IMR-90 (cell line): ENCODE measurements around the gene ARPC5L. TPM values are rescaled to one million over a fixed set of nuclear protein-coding genes. Genes with fewer than 3 reads are reported as not detected.

Source experiments
- ATAC-seq: fragments of 200-7000 bp; cut with Tn5 transposase; 2 replicates; pipeline ENCODE4 v1.9.1; 2020; ENCODE audit warnings: low read depth, mild to moderate bottlenecking, moderate library complexity
- BruUV-seq: library from RNA; stranded (reverse); fragments of 400-500 nt; replicated peaks from 2 replicates; lab custom pipeline; 2021; lab: Mats Ljungman, UMichigan
- CTCF ChIA-PET: fragments of 300-600 bp; formaldehyde crosslinking; extraction: SDS; loops from one replicate; lab custom pipeline; 2021; ENCODE audit warnings: antibody characterized with exemption; lab: Yijun Ruan, JAX
- POLR2A ChIA-PET: fragments of 300-600 bp; sonication (Branson Sonifier 250); formaldehyde crosslinking; loops from one replicate; lab custom pipeline; 2022; ENCODE audit warnings: antibody characterized with exemption; ENCODE audit not compliant: unreplicated experiment; lab: Charles Lee
- DNase-seq: peaks from one replicate; pipeline ENCODE4 v3.0.0; 2013
- H2AFZ ChIP-seq: replicated peaks from 2 replicates; pipeline ENCODE3; 2013; ENCODE audit warnings: low read length, mild to moderate bottlenecking; ENCODE audit not compliant: poor library complexity
- H2AK5ac ChIP-seq: 2 replicates; pipeline ENCODE4 v1.6.1; 2013; ENCODE audit warnings: low read depth, low read length, inconsistent platforms
- H2AK9ac ChIP-seq: replicated peaks from 2 replicates; pipeline ENCODE3; 2013; ENCODE audit warnings: mild to moderate bottlenecking, low read depth, low read length, moderate library complexity; ENCODE audit not compliant: poor library complexity
- H2BK120ac ChIP-seq: 2 replicates; pipeline ENCODE4 v1.6.1; 2013; ENCODE audit warnings: low read depth, low read length, inconsistent platforms
- H2BK15ac ChIP-seq: 3 replicates; pipeline ENCODE4 v1.6.1; 2013; ENCODE audit warnings: low read depth, low read length, inconsistent platforms
- H2BK20ac ChIP-seq: 2 replicates; pipeline ENCODE4 v1.6.1; 2013; ENCODE audit warnings: low read depth, mild to moderate bottlenecking, inconsistent platforms, low read length, moderate library complexity
- H2BK5ac ChIP-seq: 2 replicates; pipeline ENCODE4 v1.6.1; 2013; ENCODE audit warnings: mild to moderate bottlenecking, low read depth, low read length, inconsistent platforms; ENCODE audit not compliant: poor library complexity, severe bottlenecking
- H3K14ac ChIP-seq: replicated peaks from 2 replicates; pipeline ENCODE4 v1.6.1; 2013; ENCODE audit warnings: low read depth, low read length, inconsistent platforms
- H3K18ac ChIP-seq: 2 replicates; pipeline ENCODE4 v1.6.1; 2013; ENCODE audit warnings: low read depth, low read length, control low read depth
- H3K23ac ChIP-seq: 2 replicates; pipeline ENCODE4 v1.6.1; 2013; ENCODE audit warnings: low read depth, low read length, inconsistent platforms
- H3K27ac ChIP-seq: 2 replicates; pipeline ENCODE4 v1.5.1; 2013; ENCODE audit warnings: mild to moderate bottlenecking, control low read depth, low read length; ENCODE audit not compliant: insufficient read depth
- H3K27me3 ChIP-seq: 2 replicates; pipeline ENCODE4 v1.6.1; 2013; ENCODE audit warnings: low read length; ENCODE audit not compliant: control insufficient read depth, insufficient read depth
- H3K36me3 ChIP-seq: 2 replicates; pipeline ENCODE4 v1.6.1; 2013; ENCODE audit warnings: low read length, mixed read lengths; ENCODE audit not compliant: control insufficient read depth, insufficient read depth
- H3K4ac ChIP-seq: 2 replicates; pipeline ENCODE4 v1.6.1; 2013; ENCODE audit warnings: low read depth, low read length, inconsistent platforms
- H3K4me1 ChIP-seq: 2 replicates; pipeline ENCODE4 v1.6.1; 2013; ENCODE audit warnings: low read length, mixed read lengths; ENCODE audit not compliant: control insufficient read depth, insufficient read depth
- H3K4me2 ChIP-seq: 2 replicates; pipeline ENCODE4 v1.6.1; 2013; ENCODE audit warnings: low read depth, mild to moderate bottlenecking, control low read depth, low read length, moderate library complexity
- H3K4me3 ChIP-seq: 2 replicates; pipeline ENCODE4 v1.5.1; 2013; ENCODE audit warnings: low read depth, mild to moderate bottlenecking, control low read depth, low read length, moderate library complexity; ENCODE audit not compliant: insufficient read depth
- H3K56ac ChIP-seq: 2 replicates; pipeline ENCODE4 v1.6.1; 2013; ENCODE audit warnings: low read length, inconsistent platforms; ENCODE audit not compliant: insufficient read depth; ENCODE audit errors: extremely low read depth
- H3K79me1 ChIP-seq, 2 experiments: 2 replicates each; pipeline ENCODE4 v1.6.1; 2013; ENCODE audit warnings: low read length in 2 of 2, inconsistent platforms in 1 of 2, low read depth in 1 of 2
- H3K9ac ChIP-seq: 2 replicates; pipeline ENCODE4 v1.6.1; 2013; ENCODE audit warnings: low read depth, low read length, control low read depth
- H3K9me1 ChIP-seq: 2 replicates; pipeline ENCODE4 v1.6.1; 2013; ENCODE audit warnings: low read length, inconsistent platforms; ENCODE audit not compliant: insufficient read depth
- H3K9me3 ChIP-seq: 2 replicates; pipeline ENCODE4 v1.6.1; 2013; ENCODE audit warnings: low read length; ENCODE audit not compliant: control insufficient read depth, insufficient read depth
- H4K20me1 ChIP-seq: 2 replicates; pipeline ENCODE4 v1.6.1; 2013; ENCODE audit warnings: low read length, inconsistent platforms; ENCODE audit not compliant: insufficient read depth
- H4K5ac ChIP-seq: 2 replicates; pipeline ENCODE4 v1.6.1; 2013; ENCODE audit warnings: mild to moderate bottlenecking, low read depth, low read length, control low read depth
- H4K8ac ChIP-seq, 2 experiments: 2 replicates each; pipeline ENCODE4 v1.6.1; 2013; ENCODE audit warnings: low read depth in 2 of 2, low read length in 2 of 2, control low read depth in 1 of 2, inconsistent platforms in 1 of 2
- H4K91ac ChIP-seq: 2 replicates; pipeline ENCODE4 v1.6.1; 2013; ENCODE audit warnings: low read depth, low read length, inconsistent platforms; ENCODE audit not compliant: insufficient read depth
- BHLHE40 ChIP-seq: fragments of 150-350 bp; IDR thresholded peaks from 2 replicates; pipeline ENCODE4 v1.6.1; 2016; ENCODE audit warnings: mild to moderate bottlenecking, low read depth, low read length
- CEBPB ChIP-seq: IDR thresholded peaks from 2 replicates; pipeline ENCODE4 v1.6.1; 2012; ENCODE audit warnings: low read depth, low read length, improper control_type of control experiment
- CHD1 ChIP-seq: IDR thresholded peaks from 2 replicates; pipeline ENCODE4 v1.6.1; 2012; ENCODE audit warnings: low read depth, low read length, improper control_type of control experiment
- FOS ChIP-seq: fragments of 150-350 bp; IDR thresholded peaks from 2 replicates; pipeline ENCODE4 v1.6.1; 2016; ENCODE audit warnings: low read depth, low read length
- MAFK ChIP-seq: IDR thresholded peaks from 2 replicates; pipeline ENCODE4 v1.6.1; 2012; ENCODE audit warnings: low read depth, low read length, improper control_type of control experiment
- MAZ ChIP-seq: IDR thresholded peaks from 2 replicates; pipeline ENCODE4 v1.6.1; 2012; ENCODE audit warnings: low read depth, mild to moderate bottlenecking, low read length, improper control_type of control experiment, moderate library complexity, borderline replicate concordance
- MXI1 ChIP-seq: IDR thresholded peaks from 2 replicates; pipeline ENCODE4 v1.6.1; 2012; ENCODE audit warnings: low read depth, mild to moderate bottlenecking, low read length, moderate library complexity, borderline replicate concordance
- NFE2L2 ChIP-seq: fragments of 150-350 bp; IDR thresholded peaks from 2 replicates; pipeline ENCODE4 v1.6.1; 2016; ENCODE audit warnings: low read depth, mild to moderate bottlenecking, low read length
- POLR2A ChIP-seq: IDR thresholded peaks from 2 replicates; pipeline ENCODE4 v1.6.1; 2012; ENCODE audit warnings: mild to moderate bottlenecking, low read depth, low read length
- RAD21 ChIP-seq: IDR thresholded peaks from 2 replicates; pipeline ENCODE4 v1.6.1; 2012; ENCODE audit warnings: low read length, improper control_type of control experiment
- RCOR1 ChIP-seq: IDR thresholded peaks from 2 replicates; pipeline ENCODE4 v1.6.1; 2012; ENCODE audit warnings: mild to moderate bottlenecking, low read length, improper control_type of control experiment; ENCODE audit not compliant: insufficient replicate concordance
- RFX5 ChIP-seq: IDR thresholded peaks from 2 replicates; pipeline ENCODE4 v1.8.0; 2012; ENCODE audit warnings: low read depth, mild to moderate bottlenecking, low read length, moderate library complexity
- SMC3 ChIP-seq: fragments of 150-350 bp; IDR thresholded peaks from 2 replicates; pipeline ENCODE4 v1.6.1; 2016; ENCODE audit warnings: low read depth, mild to moderate bottlenecking, antibody characterized with exemption, low read length, moderate library complexity
- WGBS, 2 experiments: methylation state at CpG; one replicate each; pipeline versions ENCODE4 v1.1.5 to v1.1.7; 2013; ENCODE audit warnings: missing lambda C conversion rate in 2 of 2; ENCODE audit not compliant: insufficient read length in 1 of 2; ENCODE audit errors: extremely low coverage in 2 of 2; 5-methylcytosine and 5-hydroxymethylcytosine counted together
- dilution Hi-C: fragments of 300-500 bp; cut with HindIII; formaldehyde crosslinking; loops from one replicate; pipeline ENCODE4 v1.14.3; 2018; ENCODE audit warnings: low sequenced_read_pairs; ENCODE audit not compliant: unreplicated experiment
- in situ Hi-C: fragments of 300-500 bp; cut with MboI; formaldehyde crosslinking; loops from 3 replicates; pipeline ENCODE4 v1.14.3; 2019; ENCODE audit warnings: low sequenced_read_pairs, inconsistent platforms, mixed read lengths
- intact Hi-C: fragments of 100-400 bp; cut with micrococcal nuclease; formaldehyde crosslinking; loops from 2 replicates; pipeline ENCODE4 v1.10.0; 2022
- polyA plus RNA-seq, 3 experiments: library from polyadenylated mRNA; depleted of rRNA; stranded (reverse); fragments of >200 nt; gene quantifications; 2 replicates each; pipeline ENCODE4 v1.2.3, GENCODE V29; 2012; ENCODE audit warnings: low replicate concordance in 1 of 3
- total RNA-seq: library from RNA; depleted of rRNA; stranded (reverse); fragments of >200 nt; gene quantifications from 2 replicates; pipeline ENCODE4 v1.2.3, GENCODE V29; 2012
- TF ChIP-seq, protein P1 (sequence below): fragments of 150-350 bp; IDR thresholded peaks from 2 replicates; pipeline ENCODE4 v1.6.1; 2017; ENCODE audit warnings: mild to moderate bottlenecking, antibody characterized with exemption, low read length, low read depth
- TF ChIP-seq, protein P2 (sequence below): fragments of 150-350 bp; IDR thresholded peaks from 2 replicates; pipeline ENCODE4 v1.6.1; 2016; ENCODE audit warnings: low read depth, mild to moderate bottlenecking, low read length, moderate library complexity, borderline replicate concordance
- TF ChIP-seq, protein P3 (sequence below): conservative IDR thresholded peaks from 2 replicates; pipeline ENCODE4 v1.5.1; 2012; ENCODE audit warnings: mild to moderate bottlenecking, low read depth, low read length, improper control_type of control experiment

Gene ARPC5L
- total and polyA plus RNA-seq, 2 of the 4 experiments (the other 2 are of a cell fraction), result 11.1 to 53.8 TPM

DNA sequence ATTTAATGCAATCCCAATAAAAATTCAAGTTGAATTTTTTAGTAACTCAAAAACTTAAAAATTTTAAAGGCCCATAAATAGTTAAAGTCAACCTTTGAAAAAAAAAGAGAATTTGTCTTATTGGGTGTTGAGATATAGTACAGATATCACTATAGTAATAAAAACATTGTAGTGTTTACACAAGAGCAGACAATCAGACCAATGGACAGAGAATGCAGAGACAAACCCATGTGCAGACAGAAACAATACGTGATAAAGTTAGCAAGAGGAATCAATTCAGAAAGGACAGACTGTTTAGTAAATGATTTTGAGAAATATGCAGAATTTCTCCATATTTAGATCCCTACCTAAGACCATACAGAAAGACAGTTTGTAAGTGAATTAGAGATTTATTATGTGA, 45.0 kb downstream of the ARPC5L start:
- ATAC-seq, result no peak
- H3K9me3 ChIP-seq, result no peaks in the 10 kb centered on the region
- no peak overlapping the region for H4K91ac ChIP-seq
- peaks cover 24% of the 10 kb centered on the region for H3K36me3 ChIP-seq
- no peak overlapping the region for H3K9ac ChIP-seq
- ChIA-PET POLR2A (no interaction called here), CTCF (no interaction called here)
- no peak overlapping the region for H3K4ac ChIP-seq
- H3K4me2 ChIP-seq, result no peak overlapping the region
- H3K14ac ChIP-seq, result no peak overlapping the region
- WGBS, 2 experiments, result no CpG with 5 or more reads among the region's 1 CpG
- no peak overlapping the region for H2AK9ac ChIP-seq
- H3K56ac ChIP-seq, result no peak overlapping the region
- BruUV-seq, result no TSS peak
- no peak overlapping the region for H4K5ac ChIP-seq
- 0 out of 4 replicates have a peak, but pooled peaks cover 0 to 3% of the 10 kb centered on the region in 2 experiments for H3K79me1 ChIP-seq
- H2BK15ac ChIP-seq, result no peak overlapping the region
- H2AFZ ChIP-seq, result no peak overlapping the region
- no peak overlapping the region for H2BK5ac ChIP-seq
- no peak overlapping the region for H2BK20ac ChIP-seq
- intact Hi-C loops, result no loop called here
- 0 out of 2 replicates have a peak, but pooled peaks cover 6% of the 10 kb centered on the region for H3K9me1 ChIP-seq
- TF ChIP-seq RCOR1, result no peak
- TF ChIP-seq MXI1, result no peak
- no peak for TF ChIP-seq MAFK
- no peak for TF ChIP-seq CEBPB
- no peak for TF ChIP-seq FOS
- TF ChIP-seq NFE2L2, result no peak
- TF ChIP-seq POLR2A, result no peak
- TF ChIP-seq, protein P1, sequence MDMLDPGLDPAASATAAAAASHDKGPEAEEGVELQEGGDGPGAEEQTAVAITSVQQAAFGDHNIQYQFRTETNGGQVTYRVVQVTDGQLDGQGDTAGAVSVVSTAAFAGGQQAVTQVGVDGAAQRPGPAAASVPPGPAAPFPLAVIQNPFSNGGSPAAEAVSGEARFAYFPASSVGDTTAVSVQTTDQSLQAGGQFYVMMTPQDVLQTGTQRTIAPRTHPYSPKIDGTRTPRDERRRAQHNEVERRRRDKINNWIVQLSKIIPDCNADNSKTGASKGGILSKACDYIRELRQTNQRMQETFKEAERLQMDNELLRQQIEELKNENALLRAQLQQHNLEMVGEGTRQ, result no peak
- TF ChIP-seq RAD21, result no peak
- TF ChIP-seq MAZ, result no peak
- TF ChIP-seq RFX5, result no peak
- TF ChIP-seq, protein P2, sequence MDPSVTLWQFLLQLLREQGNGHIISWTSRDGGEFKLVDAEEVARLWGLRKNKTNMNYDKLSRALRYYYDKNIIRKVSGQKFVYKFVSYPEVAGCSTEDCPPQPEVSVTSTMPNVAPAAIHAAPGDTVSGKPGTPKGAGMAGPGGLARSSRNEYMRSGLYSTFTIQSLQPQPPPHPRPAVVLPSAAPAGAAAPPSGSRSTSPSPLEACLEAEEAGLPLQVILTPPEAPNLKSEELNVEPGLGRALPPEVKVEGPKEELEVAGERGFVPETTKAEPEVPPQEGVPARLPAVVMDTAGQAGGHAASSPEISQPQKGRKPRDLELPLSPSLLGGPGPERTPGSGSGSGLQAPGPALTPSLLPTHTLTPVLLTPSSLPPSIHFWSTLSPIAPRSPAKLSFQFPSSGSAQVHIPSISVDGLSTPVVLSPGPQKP, result no peak
- TF ChIP-seq, protein P3, sequence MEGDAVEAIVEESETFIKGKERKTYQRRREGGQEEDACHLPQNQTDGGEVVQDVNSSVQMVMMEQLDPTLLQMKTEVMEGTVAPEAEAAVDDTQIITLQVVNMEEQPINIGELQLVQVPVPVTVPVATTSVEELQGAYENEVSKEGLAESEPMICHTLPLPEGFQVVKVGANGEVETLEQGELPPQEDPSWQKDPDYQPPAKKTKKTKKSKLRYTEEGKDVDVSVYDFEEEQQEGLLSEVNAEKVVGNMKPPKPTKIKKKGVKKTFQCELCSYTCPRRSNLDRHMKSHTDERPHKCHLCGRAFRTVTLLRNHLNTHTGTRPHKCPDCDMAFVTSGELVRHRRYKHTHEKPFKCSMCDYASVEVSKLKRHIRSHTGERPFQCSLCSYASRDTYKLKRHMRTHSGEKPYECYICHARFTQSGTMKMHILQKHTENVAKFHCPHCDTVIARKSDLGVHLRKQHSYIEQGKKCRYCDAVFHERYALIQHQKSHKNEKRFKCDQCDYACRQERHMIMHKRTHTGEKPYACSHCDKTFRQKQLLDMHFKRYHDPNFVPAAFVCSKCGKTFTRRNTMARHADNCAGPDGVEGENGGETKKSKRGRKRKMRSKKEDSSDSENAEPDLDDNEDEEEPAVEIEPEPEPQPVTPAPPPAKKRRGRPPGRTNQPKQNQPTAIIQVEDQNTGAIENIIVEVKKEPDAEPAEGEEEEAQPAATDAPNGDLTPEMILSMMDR, result no peak
- TF ChIP-seq SMC3, result no peak
- TF ChIP-seq CHD1, result no peak
- no peak for TF ChIP-seq BHLHE40
- no peak overlapping the region for H3K27ac ChIP-seq
- H2BK120ac ChIP-seq, result no peak overlapping the region
- no peak overlapping the region for H3K23ac ChIP-seq
- no peak overlapping the region for H3K18ac ChIP-seq
- in situ Hi-C loops, result loop anchor here (25.0 kb wide), 1 partner anchor 455 kb away; no protein-coding TSS in a partner anchor
- H3K27me3 ChIP-seq, result no peaks in the 10 kb centered on the region
- dilution Hi-C loops, result no loop called here
- H4K8ac ChIP-seq, result no peak overlapping the region
- DNase-seq, result no peak
- no peaks in the 10 kb centered on the region for H3K4me1 ChIP-seq
- no peak overlapping the region for H3K4me3 ChIP-seq
- no peaks in the 10 kb centered on the region for H4K20me1 ChIP-seq
- H2AK5ac ChIP-seq, result no peak overlapping the region
